ENCODE data around the gene ADAM11. TPM values are rescaled to one million over a fixed set of nuclear protein-coding genes. Genes with fewer than 3 reads are reported as not detected.

The ADAM11 gene
- total and polyA plus RNA-seq, 2 of the 13 experiments (the other 11 are each of a cell fraction or from before 2014, with no cell fraction given) = 0.38 to 0.91 TPM

DNA sequence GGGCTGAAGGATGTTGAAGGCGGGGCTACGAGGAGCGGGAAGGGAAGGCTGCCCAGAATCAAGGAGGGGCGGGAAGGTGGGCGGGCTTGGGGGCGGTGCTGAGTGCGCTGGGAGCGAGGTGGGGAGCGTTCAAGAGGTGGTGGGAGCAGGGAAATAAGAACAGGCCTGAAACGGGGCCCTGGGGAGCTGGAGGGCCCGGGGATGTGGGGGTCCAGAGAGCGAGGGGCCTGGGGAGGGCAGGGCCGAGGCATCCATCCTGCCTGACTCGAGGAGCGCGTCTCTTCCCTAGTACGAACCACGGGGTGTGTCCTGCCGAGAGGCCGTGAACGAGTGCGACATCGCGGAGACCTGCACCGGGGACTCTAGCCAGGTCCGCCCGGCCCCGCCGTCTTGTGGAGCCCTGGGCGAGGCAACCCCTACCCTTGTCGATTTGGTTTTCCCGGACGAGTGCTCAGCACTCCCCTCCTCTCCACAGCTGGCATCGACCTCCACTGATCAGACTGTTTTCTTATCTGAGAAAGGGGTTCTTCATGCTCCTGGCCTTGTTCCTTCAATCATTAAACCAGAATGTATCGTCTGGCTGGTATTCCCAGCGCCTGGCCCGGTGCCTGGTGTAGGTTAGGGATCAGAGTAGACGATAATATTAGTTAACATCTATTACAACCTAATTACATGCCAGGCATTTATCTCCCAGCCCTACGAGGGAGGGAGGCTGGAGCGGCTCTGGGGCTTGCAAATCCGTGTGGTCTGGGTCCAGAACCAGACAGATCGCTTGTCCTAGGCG, 17.2 kb downstream of the ADAM11 start (continued):
- TF ChIP-seq, protein P1, sequence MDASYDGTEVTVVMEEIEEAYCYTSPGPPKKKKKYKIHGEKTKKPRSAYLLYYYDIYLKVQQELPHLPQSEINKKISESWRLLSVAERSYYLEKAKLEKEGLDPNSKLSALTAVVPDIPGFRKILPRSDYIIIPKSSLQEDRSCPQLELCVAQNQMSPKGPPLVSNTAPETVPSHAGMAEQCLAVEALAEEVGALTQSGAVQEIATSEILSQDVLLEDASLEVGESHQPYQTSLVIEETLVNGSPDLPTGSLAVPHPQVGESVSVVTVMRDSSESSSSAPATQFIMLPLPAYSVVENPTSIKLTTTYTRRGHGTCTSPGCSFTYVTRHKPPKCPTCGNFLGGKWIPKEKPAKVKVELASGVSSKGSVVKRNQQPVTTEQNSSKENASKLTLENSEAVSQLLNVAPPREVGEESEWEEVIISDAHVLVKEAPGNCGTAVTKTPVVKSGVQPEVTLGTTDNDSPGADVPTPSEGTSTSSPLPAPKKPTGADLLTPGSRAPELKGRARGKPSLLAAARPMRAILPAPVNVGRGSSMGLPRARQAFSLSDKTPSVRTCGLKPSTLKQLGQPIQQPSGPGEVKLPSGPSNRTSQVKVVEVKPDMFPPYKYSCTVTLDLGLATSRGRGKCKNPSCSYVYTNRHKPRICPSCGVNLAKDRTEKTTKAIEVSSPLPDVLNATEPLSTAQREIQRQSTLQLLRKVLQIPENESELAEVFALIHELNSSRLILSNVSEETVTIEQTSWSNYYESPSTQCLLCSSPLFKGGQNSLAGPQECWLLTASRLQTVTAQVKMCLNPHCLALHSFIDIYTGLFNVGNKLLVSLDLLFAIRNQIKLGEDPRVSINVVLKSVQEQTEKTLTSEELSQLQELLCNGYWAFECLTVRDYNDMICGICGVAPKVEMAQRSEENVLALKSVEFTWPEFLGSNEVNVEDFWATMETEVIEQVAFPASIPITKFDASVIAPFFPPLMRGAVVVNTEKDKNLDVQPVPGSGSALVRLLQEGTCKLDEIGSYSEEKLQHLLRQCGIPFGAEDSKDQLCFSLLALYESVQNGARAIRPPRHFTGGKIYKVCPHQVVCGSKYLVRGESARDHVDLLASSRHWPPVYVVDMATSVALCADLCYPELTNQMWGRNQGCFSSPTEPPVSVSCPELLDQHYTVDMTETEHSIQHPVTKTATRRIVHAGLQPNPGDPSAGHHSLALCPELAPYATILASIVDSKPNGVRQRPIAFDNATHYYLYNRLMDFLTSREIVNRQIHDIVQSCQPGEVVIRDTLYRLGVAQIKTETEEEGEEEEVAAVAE (CRISPR knock-in tag; IDR thresholded peaks at IDR 0.05; ENCODE audit: borderline replicate concordance) = no peak
- TF ChIP-seq SRSF1 (optimal IDR thresholded peaks at IDR 0.05; ENCODE audit: low read depth, low read length) (no peak), ARNT (IDR thresholded peaks at IDR 0.05) (no peak), ATF7-NPFF (CRISPR knock-in tag; IDR thresholded peaks at IDR 0.05; ENCODE audit: low read depth) (no peak), ISL2 (CRISPR knock-in tag; IDR thresholded peaks at IDR 0.05) (no peak), BRCA1 (CRISPR knock-in tag; IDR thresholded peaks at IDR 0.05) (no peak), BCL3 (CRISPR knock-in tag; IDR thresholded peaks at IDR 0.05) (no peak), MAFG (CRISPR knock-in tag; IDR thresholded peaks at IDR 0.05) (no peak), HNF4A (CRISPR knock-in tag; IDR thresholded peaks at IDR 0.05) (no peak), ZNF781 (CRISPR knock-in tag; IDR thresholded peaks at IDR 0.05; ENCODE audit: borderline replicate concordance, not compliant biosample characterization) (no peak), HHEX (CRISPR knock-in tag; IDR thresholded peaks at IDR 0.05) (0 out of 2 replicates have a peak, but pooled peaks have one; percentile 12), ZNF773 (CRISPR knock-in tag; IDR thresholded peaks at IDR 0.05; ENCODE audit: borderline replicate concordance) (no peak), MYC (CRISPR knock-in tag; IDR thresholded peaks at IDR 0.05; ENCODE audit: borderline replicate concordance) (no peak), ZNF354B (CRISPR knock-in tag; IDR thresholded peaks at IDR 0.05) (0 out of 2 replicates have a peak, but pooled peaks have one; percentile 74), TCF7L2 (IDR thresholded peaks at IDR 0.05; ENCODE audit: low read depth, low read length) (no peak)
- TF ChIP-seq, protein P2, sequence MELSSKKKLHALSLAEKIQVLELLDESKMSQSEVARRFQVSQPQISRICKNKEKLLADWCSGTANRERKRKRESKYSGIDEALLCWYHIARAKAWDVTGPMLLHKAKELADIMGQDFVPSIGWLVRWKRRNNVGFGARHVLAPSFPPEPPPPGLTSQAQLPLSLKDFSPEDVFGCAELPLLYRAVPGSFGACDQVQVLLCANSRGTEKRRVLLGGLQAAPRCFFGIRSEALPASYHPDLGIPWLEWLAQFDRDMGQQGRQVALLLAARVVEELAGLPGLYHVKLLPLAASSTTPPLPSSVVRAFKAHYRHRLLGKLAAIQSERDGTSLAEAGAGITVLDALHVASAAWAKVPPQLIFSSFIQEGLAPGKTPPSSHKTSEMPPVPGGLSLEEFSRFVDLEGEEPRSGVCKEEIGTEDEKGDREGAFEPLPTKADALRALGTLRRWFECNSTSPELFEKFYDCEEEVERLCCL (CRISPR knock-in tag; IDR thresholded peaks at IDR 0.05; ENCODE audit: borderline replicate concordance) = no peak
- TF ChIP-seq, protein P3, sequence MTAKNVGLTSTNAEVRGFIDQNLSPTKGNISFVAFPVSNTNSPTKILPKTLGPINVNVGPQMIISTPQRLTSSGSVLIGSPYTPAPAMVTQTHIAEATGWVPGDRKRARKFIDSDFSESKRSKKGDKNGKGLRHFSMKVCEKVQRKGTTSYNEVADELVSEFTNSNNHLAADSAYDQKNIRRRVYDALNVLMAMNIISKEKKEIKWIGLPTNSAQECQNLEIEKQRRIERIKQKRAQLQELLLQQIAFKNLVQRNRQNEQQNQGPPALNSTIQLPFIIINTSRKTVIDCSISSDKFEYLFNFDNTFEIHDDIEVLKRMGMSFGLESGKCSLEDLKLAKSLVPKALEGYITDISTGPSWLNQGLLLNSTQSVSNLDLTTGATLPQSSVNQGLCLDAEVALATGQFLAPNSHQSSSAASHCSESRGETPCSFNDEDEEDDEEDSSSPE (CRISPR knock-in tag; IDR thresholded peaks at IDR 0.05) = no peak
- TF ChIP-seq, protein P4, sequence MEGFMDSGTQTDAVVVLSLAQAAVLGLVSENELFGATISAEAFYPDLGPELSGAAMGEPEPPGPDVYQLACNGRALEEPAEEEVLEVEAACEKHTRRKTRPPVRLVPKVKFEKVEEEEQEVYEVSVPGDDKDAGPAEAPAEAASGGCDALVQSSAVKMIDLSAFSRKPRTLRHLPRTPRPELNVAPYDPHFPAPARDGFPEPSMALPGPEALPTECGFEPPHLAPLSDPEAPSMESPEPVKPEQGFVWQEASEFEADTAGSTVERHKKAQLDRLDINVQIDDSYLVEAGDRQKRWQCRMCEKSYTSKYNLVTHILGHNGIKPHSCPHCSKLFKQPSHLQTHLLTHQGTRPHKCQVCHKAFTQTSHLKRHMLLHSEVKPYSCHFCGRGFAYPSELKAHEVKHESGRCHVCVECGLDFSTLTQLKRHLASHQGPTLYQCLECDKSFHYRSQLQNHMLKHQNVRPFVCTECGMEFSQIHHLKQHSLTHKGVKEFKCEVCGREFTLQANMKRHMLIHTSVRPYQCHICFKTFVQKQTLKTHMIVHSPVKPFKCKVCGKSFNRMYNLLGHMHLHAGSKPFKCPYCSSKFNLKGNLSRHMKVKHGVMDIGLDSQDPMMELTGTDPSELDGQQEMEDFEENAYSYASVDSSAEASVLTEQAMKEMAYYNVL (CRISPR knock-in tag; IDR thresholded peaks at IDR 0.05; ENCODE audit: borderline replicate concordance) = 0 out of 2 replicates have a peak, but pooled peaks have one; percentile 9
